DMS114 treated with DMSO at 0.1 percent for 48 hours (cell line): ENCODE measurements around the gene NEIL3.
A peak's percentile ranks its signal among the peaks of the same experiment; 100 is the strongest.
"Not testable (repeated sequence)": the region's sequence is repeated elsewhere in the genome, so short reads cannot be mapped to it uniquely, and the experiment has no call there.

Source experiments
- DNase-seq: peaks from one replicate; lab custom pipeline; 2025; ENCODE audit not compliant: unreplicated experiment; lab: John Stamatoyannopoulos, UW

The NEIL3 gene

DNA sequence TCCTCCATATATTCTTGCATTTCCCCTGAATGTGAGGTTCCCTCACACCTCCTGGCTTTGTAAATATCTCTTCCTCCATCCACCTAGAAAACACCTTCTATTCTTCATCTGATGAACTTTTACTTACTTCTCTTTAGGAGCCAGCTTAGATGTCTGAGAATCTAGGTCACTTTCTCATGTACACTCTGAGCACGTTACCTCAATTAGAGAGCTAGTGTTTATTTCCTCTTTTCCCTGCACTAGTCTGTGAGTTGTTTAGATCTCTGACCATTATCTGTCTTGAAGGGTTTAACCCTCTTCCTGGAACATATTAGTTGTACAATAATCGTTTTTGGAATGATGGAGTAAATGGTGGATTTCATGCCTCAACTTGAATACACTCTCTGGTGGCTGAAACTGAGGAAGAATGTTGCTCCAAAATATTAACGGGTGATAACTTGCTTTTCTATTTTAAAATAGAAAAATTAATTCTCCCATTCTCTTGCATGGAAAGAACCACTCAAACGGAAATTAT, 8.5 kb upstream of the NEIL3 start:
- DNase-seq: no peak

DNA sequence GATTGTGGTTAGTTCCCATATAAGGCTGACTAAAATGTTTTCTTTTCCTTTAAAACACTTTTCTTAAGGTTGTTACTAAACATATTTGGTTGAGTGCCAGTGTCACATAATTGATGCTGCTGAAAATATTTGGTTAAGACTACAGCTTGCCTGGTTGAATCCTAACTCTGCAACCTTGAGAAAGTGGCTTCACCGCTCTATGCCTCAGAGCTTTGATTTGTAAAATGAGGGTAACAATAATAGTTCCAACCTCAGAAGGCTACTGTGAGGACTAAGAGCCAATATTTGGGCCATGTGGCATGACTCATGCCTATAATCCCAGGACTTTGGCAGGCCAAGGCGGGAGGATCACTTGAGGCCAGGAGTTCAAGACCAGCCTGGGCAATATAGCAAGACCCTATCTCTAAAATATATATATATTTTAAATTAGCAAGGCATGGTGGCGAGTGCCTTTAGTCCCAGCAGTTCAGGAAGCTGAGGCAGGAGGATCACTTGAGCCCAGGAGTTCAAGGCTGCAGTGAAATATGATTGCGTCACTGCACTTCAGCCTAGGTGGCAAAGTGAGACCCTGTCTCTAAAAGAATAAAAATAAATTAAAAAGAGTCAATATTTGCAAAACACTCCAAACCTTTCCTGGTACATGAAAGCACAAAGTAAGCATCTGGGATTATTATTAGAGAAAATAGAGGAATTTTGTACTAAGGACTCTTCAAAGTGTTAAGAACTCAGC, 7.1 kb upstream of the NEIL3 start:
- no peak for DNase-seq

- no peak for DNase-seq
Measured at GRCh38 chr4:177304094-177304493, 5.6 kb upstream of the NEIL3 start.

DNA sequence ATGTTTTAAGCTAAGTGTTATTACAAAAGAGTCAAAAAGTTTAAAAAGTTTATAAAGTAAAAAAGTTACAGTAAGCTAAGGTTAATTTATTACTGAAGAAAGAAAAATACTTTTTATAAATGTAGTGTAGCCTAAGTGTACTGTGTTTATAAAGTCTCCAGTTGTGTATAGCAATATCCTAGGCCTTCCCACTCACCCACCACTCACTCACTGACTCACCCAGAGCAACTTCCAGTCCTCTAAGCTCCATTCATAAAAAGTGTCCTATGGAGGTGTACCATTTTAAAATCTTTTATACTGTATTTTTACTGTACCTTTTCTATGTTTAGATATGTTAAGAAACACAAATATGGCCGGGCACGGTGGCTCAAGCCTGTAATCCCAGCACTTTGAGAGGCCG, 4.8 kb upstream of the NEIL3 start:
- DNase-seq: not testable (repeated sequence)

DNA sequence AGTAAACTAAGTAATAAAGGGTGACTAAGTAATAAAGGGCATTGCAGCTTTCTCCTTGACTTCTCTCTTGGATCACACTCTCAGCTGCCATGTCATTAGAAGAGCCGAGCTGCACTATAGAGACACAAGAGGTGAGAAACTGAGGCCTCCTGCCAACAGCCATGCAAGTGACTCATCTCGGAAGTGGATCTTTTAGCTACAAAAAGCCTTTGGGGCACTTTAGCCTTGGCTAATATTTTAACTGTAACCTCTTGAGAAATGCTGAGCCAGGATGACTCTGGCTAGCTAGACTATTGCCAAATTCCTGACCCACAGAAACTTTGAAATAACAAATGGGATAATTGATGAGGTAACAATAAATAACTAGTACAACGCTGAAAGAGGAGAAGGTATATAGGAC, 1.5 kb upstream of the NEIL3 start:
- DNase-seq: no peak

DNA sequence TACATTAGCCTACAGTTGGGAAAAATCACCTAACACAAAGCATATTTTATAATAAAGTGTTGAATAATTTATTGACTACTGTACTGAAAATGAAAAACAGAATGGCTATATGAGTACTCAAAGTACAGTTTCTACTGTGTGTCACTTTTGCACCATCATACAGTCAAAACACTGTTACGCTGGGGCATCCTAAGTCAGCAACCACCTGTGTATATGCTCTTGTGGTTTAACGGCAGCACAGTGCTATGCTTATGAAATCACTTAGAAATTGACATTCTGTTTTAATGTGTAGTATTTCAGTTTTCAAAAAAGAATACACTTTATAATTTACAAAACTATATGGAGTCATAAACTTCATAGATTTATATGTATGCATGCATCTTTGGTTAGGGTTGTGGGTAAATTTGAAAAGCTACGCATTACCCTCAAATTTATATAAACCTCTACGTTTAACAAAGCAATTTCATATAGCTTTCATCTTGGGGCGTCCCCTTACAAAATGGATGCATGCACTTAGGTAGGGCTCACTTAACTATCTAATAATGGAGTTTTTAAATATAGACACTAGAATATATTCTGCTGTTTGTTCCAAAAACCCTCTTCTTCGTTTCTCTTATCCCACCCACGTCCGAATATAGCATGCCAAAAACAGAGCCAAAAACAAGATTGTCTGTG, 690 bp upstream of the NEIL3 start:
- DNase-seq: no peak

DNA sequence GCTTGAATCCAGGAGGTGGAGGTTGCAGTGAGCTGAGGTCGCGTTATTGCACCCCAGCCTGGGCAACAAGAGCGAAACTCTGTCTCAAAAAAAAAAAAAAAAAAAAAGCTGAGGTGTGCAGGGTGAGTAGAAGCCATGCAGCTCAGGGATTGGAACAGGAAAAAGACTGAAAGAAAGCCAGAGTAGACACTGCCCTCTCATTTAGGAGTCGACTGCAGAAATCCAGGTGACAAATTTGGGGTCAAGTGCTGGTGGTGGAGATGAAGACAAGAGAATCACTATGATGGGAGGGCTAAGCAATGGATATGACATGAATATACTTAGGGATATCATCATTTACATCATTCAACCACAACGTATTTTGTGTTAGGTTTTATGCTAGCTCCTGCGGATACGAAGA, 1.9 kb downstream of the NEIL3 start:
- DNase-seq: no peak

- DNase-seq: no peak
Measured at GRCh38 chr4:177313263-177313662, 3.6 kb downstream of the NEIL3 start.

DNA sequence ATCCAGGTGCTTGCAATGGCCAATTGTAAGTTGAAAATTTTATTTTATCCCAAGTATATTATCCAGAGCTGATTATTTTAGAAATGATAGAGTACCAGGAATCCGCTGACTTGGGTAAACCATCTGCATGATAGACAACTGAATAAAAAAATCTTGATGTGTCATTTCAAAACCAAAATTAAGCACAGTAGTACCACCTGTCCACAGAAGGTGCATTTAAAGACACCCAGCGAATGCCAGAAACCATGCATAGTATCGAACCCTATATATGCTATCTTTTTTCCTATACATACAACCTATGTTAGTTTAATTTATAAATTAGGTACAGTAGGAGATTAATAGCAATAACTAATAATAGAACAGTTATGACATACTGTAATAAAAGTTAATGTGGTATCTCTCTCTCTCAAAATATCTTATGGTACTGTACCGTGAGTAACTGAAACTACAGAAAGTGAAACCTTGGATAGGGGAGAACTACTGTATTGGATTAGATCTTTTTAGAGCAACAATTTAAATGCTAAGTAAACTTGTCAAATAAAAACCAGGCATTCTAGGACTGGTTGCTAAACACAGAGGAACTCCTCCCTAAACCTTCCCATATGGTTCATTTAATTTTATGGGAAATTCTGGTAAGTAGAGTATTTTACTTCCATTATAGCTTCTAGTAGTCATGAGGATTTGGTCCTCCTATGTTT, 6.2 kb downstream of the NEIL3 start:
- DNase-seq: no peak

- DNase-seq: no peak
Measured at GRCh38 chr4:177320721-177321120, 11.0 kb downstream of the NEIL3 start.

DNA sequence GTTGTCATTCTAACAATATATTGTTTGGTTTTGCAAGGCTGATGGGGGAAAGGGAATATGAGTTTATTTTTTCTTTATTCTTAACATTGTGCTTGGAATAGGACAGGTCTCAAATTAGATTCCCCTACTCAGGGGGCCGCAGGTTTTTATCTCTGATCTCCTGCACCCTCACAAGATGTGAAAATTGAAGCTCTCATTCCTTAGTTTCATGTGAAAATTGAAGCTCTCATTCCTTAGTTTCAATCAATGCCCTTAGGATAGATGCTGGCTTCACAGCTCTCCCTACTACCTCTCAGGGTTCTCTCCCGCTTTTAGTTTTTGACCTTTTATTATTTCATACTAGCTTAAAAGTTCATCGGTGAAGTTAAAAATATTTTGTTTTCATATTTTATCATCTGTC, 12.0 kb downstream of the NEIL3 start:
- DNase-seq: no peak

- no peak for DNase-seq
Measured at GRCh38 chr4:177322266-177322665, 12.6 kb downstream of the NEIL3 start.

GRCh38 chr4:177322881-177323280, 13.2 kb downstream of the NEIL3 start:
- DNase-seq: no peak

- DNase-seq: no peak
Measured at GRCh38 chr4:177323416-177323815, 13.7 kb downstream of the NEIL3 start.

GRCh38 chr4:177332119-177332518, 22.4 kb downstream of the NEIL3 start:
- DNase-seq: no peak

- DNase-seq: peak; percentile 24
Measured at GRCh38 chr4:177339477-177340374, 30.1 kb downstream of the NEIL3 start.

- DNase-seq: no peak
Measured at GRCh38 chr4:177348348-177348747, 38.7 kb downstream of the NEIL3 start.

- DNase-seq: no peak
Measured at GRCh38 chr4:177349191-177349590, 39.5 kb downstream of the NEIL3 start.

- no peak for DNase-seq
Measured at GRCh38 chr4:177351622-177352244, 42.1 kb downstream of the NEIL3 start.

DNA sequence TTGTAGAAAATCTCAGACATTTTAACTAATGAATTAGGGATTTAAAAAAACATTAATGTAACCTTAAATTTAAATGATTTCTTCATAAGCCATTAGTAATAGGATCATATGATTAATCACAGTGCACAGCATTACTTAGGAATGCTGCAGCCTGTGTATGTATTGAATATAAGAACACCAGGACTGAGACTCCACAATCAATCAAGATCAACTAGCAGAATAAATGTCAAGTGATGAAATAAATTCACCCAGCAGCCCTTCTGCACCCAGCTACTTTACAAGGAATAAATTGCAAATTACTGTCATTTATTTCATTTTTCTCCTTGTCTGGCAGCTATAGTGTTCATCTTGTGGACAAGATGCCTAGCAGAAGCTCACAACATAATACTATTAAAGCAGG, 46.5 kb downstream of the NEIL3 start:
- DNase-seq: no peak

- no peak for DNase-seq
Measured at GRCh38 chr4:177356921-177357320, 47.2 kb downstream of the NEIL3 start.
